Measurements from ENCODE around the gene CFAP410. TPM values are rescaled to one million over a fixed set of nuclear protein-coding genes. Genes with fewer than 3 reads are reported as not detected.
A peak's percentile ranks its signal among the peaks of the same experiment; 100 is the strongest.

CFAP410 gene
- total RNA-seq, 6 donors from 2014 or later, result 34.4 to 85.9 (median 48.4) TPM

DNA sequence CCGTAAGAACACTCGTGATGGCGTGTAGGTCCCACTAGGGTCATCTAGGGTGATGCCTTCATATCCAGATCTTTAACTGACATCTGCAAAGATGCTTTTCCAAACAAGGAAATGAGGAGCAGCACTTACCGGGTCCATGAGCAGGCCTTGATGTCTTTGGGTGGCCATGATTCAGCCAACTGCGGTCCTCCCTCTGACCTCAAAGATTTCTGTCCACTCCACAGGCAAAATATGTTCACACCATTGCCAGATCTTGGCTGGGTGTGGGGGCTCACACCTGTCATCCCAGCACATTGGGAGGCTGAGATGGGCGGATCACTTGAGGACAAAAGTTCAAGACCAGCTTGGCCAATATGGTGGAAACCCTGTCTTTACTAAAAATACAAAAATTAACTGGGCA lies 32.4 kb upstream of the CFAP410 start:
- Histone ChIP-seq H3K4me1 (peaks cover 0 to 17% (median 10%) of the 10 kb centered on the region in 4 donors), H3K9me3 (no peaks in the 10 kb centered on the region), H3K27me3 (peaks cover 0 to 4% (median 0%) of the 10 kb centered on the region in 4 donors), H3K4me3 (no peak overlapping the region), H3K27ac (no peak overlapping the region), H3K36me3 (no peaks in the 10 kb centered on the region)
- DNase-seq, result no peak
- 93 to 95% methylated on average over 6 of the region's 6 CpGs for WGBS, 2 donors
- no peak for ATAC-seq (ENCODE audit: low FRiP score in 2 of 2)
- TF ChIP-seq POLR2AphosphoS5 (IDR thresholded peaks at IDR 0.05), result no peak
- TF ChIP-seq, protein P1, sequence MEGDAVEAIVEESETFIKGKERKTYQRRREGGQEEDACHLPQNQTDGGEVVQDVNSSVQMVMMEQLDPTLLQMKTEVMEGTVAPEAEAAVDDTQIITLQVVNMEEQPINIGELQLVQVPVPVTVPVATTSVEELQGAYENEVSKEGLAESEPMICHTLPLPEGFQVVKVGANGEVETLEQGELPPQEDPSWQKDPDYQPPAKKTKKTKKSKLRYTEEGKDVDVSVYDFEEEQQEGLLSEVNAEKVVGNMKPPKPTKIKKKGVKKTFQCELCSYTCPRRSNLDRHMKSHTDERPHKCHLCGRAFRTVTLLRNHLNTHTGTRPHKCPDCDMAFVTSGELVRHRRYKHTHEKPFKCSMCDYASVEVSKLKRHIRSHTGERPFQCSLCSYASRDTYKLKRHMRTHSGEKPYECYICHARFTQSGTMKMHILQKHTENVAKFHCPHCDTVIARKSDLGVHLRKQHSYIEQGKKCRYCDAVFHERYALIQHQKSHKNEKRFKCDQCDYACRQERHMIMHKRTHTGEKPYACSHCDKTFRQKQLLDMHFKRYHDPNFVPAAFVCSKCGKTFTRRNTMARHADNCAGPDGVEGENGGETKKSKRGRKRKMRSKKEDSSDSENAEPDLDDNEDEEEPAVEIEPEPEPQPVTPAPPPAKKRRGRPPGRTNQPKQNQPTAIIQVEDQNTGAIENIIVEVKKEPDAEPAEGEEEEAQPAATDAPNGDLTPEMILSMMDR (IDR thresholded peaks at IDR 0.05), result no peak
- no peak for TF ChIP-seq EP300 (IDR thresholded peaks at IDR 0.05)

DNA sequence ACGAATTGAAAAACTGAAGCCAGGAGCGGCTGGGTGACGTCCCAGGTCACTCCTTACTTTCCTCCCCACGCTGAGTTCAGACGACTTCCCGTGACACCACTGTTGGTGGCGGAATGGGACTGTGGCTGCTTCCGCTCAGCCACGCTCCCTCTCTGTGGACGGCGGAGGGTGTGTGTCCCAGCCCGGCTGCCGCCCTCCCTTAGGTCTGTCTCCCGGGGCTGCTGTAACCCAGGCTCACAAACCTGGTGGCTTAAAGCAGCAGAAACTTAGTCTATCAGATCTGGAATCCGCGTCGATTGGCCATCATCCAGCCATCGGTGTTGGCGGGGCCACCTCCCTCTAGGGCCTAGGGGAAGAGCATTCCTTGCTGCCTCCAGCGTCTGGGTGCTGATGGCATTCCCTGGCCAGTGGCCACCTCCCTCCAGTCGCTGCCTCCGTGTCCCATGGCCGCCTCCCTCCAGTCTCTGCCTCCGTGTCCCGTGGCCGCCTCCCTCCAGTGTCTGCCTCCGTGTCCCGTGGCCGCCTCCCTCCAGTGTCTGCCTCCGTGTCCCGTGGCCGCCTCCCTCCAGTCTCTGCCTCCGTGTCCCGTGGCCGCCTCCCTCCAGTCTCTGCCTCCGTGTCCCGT lies 31.7 kb upstream of the CFAP410 start:
- TF ChIP-seq, protein P1 (IDR thresholded peaks at IDR 0.05), result no peak
- TF ChIP-seq POLR2A (IDR thresholded peaks at IDR 0.05) (no peak), POLR2AphosphoS5 (IDR thresholded peaks at IDR 0.05) (no peak), EP300 (IDR thresholded peaks at IDR 0.05) (no peak)
- H3K27me3 ChIP-seq, result peaks cover 0 to 4% (median 0%) of the 10 kb centered on the region in 4 donors
- no peak overlapping the region for H3K27ac ChIP-seq
- ATAC-seq (ENCODE audit: low FRiP score in 2 of 2) (no peak), DNase-seq (no peak)
- H3K4me3 ChIP-seq, result no peak overlapping the region
- H3K9me3 ChIP-seq, result no peaks in the 10 kb centered on the region
- WGBS, 2 donors, result 87 to 89% methylated on average over 26 to 35 of the region's 37 CpGs
- H3K36me3 ChIP-seq, result no peaks in the 10 kb centered on the region
- peaks cover 0 to 17% (median 10%) of the 10 kb centered on the region in 4 donors for H3K4me1 ChIP-seq

DNA sequence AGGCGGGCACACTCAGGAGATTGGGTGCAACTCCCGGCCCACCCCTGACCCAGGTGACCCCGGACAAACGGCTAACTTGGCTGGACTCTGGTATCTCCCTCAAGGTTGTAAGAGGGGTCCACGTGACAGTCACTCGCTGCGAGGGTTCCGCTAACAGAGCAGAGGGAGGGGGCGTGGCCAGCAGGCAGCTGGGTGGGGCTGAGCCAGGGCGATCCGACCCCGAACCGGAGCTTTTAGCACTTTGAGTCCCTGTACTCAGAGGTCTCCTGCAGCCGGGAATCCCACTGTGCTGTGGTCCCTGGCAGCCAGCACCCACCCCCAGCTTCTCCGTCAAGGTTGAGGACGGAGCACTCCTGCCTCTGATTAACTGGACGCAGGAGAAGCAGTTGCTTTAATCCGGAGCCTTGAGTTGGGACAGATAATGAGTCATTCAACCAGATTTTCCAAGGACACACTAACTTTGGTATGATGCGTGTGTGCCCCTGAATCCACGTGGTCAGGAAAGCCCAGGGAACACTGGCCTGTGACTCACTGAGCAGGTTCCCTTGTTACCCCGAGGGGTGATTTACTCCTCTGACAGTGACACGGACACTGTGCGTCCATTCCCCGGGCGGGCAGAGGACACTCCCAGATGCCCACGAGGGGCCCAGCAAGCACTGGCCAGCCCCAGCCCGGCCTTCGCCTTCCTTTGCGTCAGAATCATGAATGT lies 31.0 kb upstream of the CFAP410 start:
- DNase-seq (peak; percentile 62 to 69), ATAC-seq (ENCODE audit: low FRiP score in 2 of 2) (peak; percentile 15 to 53)

DNA sequence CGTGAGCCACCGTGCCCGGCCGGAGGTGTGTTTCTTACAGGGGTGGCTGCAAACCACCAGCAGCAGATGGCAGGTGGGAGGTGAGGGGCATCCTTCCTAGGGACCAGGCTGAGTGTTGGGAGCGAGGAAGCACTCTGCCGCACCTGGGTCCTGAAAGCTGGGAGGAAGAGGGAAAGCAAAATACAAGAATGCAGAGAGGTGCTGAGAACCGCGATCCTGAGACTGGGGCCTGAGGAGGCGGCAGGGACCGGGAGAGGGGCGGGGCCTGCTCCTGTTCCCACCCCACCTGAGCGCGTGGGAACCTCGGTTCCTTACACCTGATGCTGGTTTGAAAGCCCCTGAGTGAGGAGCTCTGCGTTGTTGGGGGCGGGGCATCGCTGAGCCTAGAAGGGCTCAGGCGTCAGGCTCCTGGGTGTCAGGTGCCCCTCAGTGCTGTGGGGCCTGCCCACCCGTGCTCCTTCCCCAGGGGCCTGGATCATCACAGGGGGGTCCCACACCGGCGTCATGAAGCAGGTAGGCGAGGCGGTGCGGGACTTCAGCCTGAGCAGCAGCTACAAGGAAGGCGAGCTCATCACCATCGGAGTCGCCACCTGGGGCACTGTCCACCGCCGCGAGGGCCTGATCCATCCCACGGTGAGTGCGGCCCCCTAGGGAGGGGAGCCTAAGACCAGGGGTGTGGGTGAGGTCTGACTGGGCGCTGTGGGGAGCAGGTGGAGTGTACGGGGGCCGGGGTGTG lies 29.7 kb upstream of the CFAP410 start:
- Histone ChIP-seq H3K9me3 (no peaks in the 10 kb centered on the region), H3K4me1 (peaks cover 0 to 9% (median 5%) of the 10 kb centered on the region in 4 donors), H3K36me3 (no peaks in the 10 kb centered on the region), H3K27me3 (peaks cover 0 to 4% (median 0%) of the 10 kb centered on the region in 4 donors), H3K4me3 (no peak overlapping the region), H3K27ac (no peak overlapping the region)
- WGBS, 2 donors, result 48 to 54% methylated on average over 21 to 33 of the region's 35 CpGs
- DNase-seq, result peak in 1 of 2 donors; percentile 64
- TF ChIP-seq POLR2A (IDR thresholded peaks at IDR 0.05) (no peak), POLR2AphosphoS5 (IDR thresholded peaks at IDR 0.05) (no peak), EP300 (IDR thresholded peaks at IDR 0.05) (no peak)
- TF ChIP-seq, protein P1 (IDR thresholded peaks at IDR 0.05), result no peak
- ATAC-seq (ENCODE audit: low FRiP score in 2 of 2), result peak in 1 of 2 donors; percentile 17

More for the DNA sequence above, 31.0 kb upstream of the CFAP410 start:
- H3K36me3 ChIP-seq, result no peaks in the 10 kb centered on the region
- 34 to 41% methylated on average over 21 to 27 of the region's 29 CpGs for WGBS, 2 donors
- no peak overlapping the region for H3K27ac ChIP-seq
- peaks cover 0 to 4% (median 0%) of the 10 kb centered on the region in 4 donors for H3K27me3 ChIP-seq
- TF ChIP-seq, protein P1 (IDR thresholded peaks at IDR 0.05), result no peak
- TF ChIP-seq POLR2AphosphoS5 (IDR thresholded peaks at IDR 0.05) (no peak), POLR2A (IDR thresholded peaks at IDR 0.05) (no peak), EP300 (IDR thresholded peaks at IDR 0.05) (no peak)
- H3K9me3 ChIP-seq, result no peaks in the 10 kb centered on the region
- peaks cover 0 to 12% (median 7%) of the 10 kb centered on the region in 4 donors for H3K4me1 ChIP-seq
- peak overlapping the region in 2 of 4 donors; percentile 9 to 13 for H3K4me3 ChIP-seq

Data from upper lobe of left lung (tissue), 6 donors.